Type B pancreatic cell (in vitro differentiated cells): Measurements from ENCODE around the gene CDIPT. TPM values are rescaled to one million over a fixed set of nuclear protein-coding genes. Genes with fewer than 3 reads are reported as not detected.

Source experiments
- DNase-seq: peaks from one replicate; pipeline ENCODE4 v3.0.0; 2021; ENCODE audit warnings: mixed read lengths; ENCODE audit not compliant: unreplicated experiment; ENCODE audit errors: extremely low spot score
- H3K27ac Mint-ChIP-seq: 2 replicates; pipeline ENCODE4 v1.8.0; 2021; ENCODE audit warnings: mild to moderate bottlenecking, mixed read lengths
- H3K27me3 Mint-ChIP-seq: 2 replicates; pipeline ENCODE4 v1.8.0; 2021; ENCODE audit warnings: mixed read lengths
- H3K36me3 Mint-ChIP-seq: 2 replicates; pipeline ENCODE4 v1.8.0; 2021; ENCODE audit warnings: mixed read lengths
- H3K4me1 Mint-ChIP-seq: one replicate; pipeline ENCODE4 v1.8.0; 2021; ENCODE audit warnings: mixed read lengths; ENCODE audit not compliant: unreplicated experiment
- H3K4me3 Mint-ChIP-seq: 2 replicates; pipeline ENCODE4 v1.8.0; 2021; ENCODE audit warnings: mild to moderate bottlenecking, mixed read lengths
- H3K9me3 Mint-ChIP-seq: 2 replicates; pipeline ENCODE4 v1.8.0; 2021; ENCODE audit warnings: mixed read lengths
- total RNA-seq: library from RNA; stranded (reverse); gene quantifications from 2 replicates; pipeline ENCODE4 v1.2.1, GENCODE V29; 2021; ENCODE audit warnings: low replicate concordance
- TF ChIP-seq, protein P1 (sequence below): fragments of 200-600 bp; sonication (generic); conservative IDR thresholded peaks from 2 replicates; pipeline ENCODE4 v1.5.0; 2021; ENCODE audit warnings: antibody characterized with exemption, mild to moderate bottlenecking

Gene CDIPT
- total RNA-seq, 1 donor from 2014 or later = 58.0 TPM

DNA sequence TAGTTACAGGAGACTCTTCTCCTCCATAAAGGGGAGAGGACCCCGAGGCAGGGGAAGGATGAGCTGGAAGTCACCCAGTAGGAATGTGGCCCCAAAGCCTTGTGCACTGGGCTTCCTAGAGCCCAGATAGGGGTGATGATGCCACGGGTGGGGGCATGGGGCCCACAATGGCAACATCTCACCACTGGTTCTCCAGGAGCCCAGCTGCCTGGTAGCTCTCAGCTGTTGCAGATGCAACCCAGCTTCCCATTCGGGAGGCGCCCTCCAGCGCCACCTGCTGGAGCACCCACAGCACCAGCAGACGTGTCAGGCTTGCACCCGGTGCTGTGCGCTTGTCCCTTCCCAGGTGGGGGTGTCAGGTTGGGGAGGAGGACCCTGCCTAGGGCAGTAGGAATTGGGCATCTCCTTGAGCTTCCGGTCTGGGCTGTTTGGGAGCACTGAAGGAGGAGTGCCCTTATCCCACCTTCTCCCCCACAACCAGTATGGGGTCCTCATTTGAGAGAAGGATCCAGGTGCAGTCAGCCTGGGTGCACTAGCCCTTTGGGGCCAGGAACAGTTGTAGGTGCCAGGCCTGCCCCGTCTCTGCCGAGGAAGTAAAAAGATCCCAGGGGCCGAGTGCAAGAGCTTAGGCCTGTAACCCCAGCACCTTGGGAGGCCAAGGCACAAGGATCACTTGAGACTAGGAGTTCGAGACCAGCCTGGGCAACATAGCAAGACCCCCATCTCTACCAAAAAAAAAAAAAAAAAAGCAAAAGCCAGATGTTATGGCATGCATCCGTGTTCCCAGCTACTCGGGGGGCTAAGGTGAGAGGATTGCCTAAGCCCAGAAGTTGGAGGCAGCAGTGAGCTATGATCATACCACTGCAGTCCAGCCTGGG lies 14.4 kb downstream of the CDIPT start:
- Mint-ChIP-seq H3K27ac (no peak overlapping the region), H3K4me3 (no peak overlapping the region), H3K36me3 (no peaks in the 10 kb centered on the region), H3K4me1 (peaks cover 11% of the 10 kb centered on the region), H3K27me3 (no peaks in the 10 kb centered on the region), H3K9me3 (no peaks in the 10 kb centered on the region)
- no peak for DNase-seq
- TF ChIP-seq, protein P1, sequence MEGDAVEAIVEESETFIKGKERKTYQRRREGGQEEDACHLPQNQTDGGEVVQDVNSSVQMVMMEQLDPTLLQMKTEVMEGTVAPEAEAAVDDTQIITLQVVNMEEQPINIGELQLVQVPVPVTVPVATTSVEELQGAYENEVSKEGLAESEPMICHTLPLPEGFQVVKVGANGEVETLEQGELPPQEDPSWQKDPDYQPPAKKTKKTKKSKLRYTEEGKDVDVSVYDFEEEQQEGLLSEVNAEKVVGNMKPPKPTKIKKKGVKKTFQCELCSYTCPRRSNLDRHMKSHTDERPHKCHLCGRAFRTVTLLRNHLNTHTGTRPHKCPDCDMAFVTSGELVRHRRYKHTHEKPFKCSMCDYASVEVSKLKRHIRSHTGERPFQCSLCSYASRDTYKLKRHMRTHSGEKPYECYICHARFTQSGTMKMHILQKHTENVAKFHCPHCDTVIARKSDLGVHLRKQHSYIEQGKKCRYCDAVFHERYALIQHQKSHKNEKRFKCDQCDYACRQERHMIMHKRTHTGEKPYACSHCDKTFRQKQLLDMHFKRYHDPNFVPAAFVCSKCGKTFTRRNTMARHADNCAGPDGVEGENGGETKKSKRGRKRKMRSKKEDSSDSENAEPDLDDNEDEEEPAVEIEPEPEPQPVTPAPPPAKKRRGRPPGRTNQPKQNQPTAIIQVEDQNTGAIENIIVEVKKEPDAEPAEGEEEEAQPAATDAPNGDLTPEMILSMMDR = peak; percentile 78

DNA sequence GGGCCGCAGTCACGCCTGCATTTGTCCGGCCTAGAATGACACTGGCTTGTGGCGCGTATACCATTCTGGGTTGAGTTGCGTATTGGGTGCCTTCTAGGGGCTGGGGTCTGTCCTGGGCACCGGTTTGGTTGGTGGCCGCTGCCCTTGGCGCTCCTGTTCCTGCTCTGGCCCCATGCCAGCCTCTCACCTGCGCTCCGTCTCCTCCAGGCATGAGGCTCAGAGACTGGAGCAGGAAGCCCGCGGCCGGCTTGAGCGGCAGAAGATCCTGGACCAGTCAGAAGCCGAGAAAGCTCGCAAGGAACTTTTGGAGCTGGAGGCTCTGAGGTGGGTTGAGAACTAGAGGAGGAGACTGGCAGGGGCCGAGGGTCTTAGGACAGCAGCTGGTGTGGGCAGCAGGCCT lies 17.4 kb downstream of the CDIPT start:
- Mint-ChIP-seq H3K9me3 (no peaks in the 10 kb centered on the region), H3K27ac (no peak overlapping the region), H3K4me1 (peaks cover 11% of the 10 kb centered on the region), H3K4me3 (no peak overlapping the region), H3K36me3 (peaks cover 3% of the 10 kb centered on the region), H3K27me3 (no peaks in the 10 kb centered on the region)
- TF ChIP-seq, protein P1 = no peak
- DNase-seq = no peak

DNA sequence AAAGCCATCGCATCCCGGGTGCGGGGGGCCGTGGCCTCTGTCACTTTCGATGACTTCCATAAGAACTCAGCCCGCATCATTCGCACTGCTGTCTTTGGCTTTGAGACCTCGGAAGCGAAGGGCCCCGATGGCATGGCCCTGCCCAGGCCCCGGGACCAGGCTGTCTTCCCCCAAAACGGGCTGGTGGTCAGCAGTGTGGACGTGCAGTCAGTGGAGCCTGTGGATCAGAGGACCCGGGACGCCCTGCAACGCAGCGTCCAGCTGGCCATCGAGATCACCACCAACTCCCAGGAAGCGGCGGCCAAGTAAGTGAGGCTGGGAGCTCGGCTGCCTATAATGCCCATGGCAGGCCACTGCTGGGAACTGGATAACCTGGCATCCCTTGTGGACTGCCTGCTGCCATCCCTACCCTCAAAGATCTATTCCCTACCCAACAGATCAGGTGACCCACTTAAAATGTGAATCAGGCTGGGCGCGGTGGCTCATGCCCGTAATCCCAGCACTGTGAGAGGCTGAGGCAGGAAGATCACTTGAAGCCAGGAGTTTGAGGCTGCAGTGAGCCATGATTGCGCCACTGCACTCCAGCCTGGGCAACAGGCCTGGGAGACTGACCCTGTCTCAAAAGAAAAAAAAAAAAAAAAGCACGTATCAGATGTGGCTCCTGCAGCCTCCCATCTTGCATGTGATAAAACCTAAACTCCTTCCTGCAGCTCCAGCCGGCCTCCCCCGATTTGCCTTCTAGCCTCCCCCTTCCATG lies 18.3 kb downstream of the CDIPT start:
- H3K4me3 Mint-ChIP-seq = no peak overlapping the region
- no peaks in the 10 kb centered on the region for H3K9me3 Mint-ChIP-seq
- H3K4me1 Mint-ChIP-seq = peaks cover 6% of the 10 kb centered on the region
- peaks cover 3% of the 10 kb centered on the region for H3K36me3 Mint-ChIP-seq
- H3K27ac Mint-ChIP-seq = no peak overlapping the region
- H3K27me3 Mint-ChIP-seq = no peaks in the 10 kb centered on the region
- no peak for DNase-seq
- TF ChIP-seq, protein P1 = no peak

GRCh38 chr16:29843931-29844330 lies 19.1 kb downstream of the CDIPT start:
- H3K27ac Mint-ChIP-seq = no peak overlapping the region
- peaks cover 3% of the 10 kb centered on the region for H3K36me3 Mint-ChIP-seq
- TF ChIP-seq, protein P1 = no peak
- H3K27me3 Mint-ChIP-seq = no peaks in the 10 kb centered on the region
- no peak overlapping the region for H3K4me3 Mint-ChIP-seq
- no peaks in the 10 kb centered on the region for H3K9me3 Mint-ChIP-seq
- no peak for DNase-seq
- H3K4me1 Mint-ChIP-seq = no peaks in the 10 kb centered on the region

DNA sequence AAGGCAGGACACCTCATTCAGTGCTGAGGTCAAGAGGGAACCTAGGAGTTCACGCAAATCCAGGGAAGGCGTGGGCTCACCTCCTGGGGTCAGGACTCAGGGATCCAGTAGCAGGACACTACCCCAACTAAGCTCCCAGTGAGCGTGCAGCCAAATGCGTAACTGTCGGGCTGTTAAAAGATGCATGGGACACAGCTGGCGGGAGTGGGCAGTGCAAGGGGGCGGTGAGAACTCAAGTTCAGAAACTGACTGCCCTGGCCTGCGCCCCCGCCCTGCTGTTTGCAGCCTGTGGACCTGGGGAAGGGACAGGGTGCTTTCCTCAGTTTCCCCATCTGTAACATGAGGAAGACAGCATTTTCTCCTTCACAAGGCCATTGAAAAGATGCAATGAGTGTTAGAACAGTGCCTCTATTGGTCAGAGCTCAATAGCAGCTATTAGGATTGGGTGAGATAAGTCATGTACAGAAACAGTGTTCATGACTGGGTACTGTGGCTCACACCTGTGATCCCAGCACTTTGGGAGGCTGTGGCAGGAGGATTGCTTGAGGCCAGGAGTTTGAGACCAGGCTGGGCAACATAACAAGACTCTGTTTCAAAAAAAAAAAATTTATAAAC lies 20.2 kb downstream of the CDIPT start:
- no peaks in the 10 kb centered on the region for H3K27me3 Mint-ChIP-seq
- no peaks in the 10 kb centered on the region for H3K4me1 Mint-ChIP-seq
- H3K9me3 Mint-ChIP-seq = no peaks in the 10 kb centered on the region
- TF ChIP-seq, protein P1 = no peak
- H3K4me3 Mint-ChIP-seq = no peak overlapping the region
- H3K27ac Mint-ChIP-seq = no peak overlapping the region
- DNase-seq = no peak
- peaks cover 3% of the 10 kb centered on the region for H3K36me3 Mint-ChIP-seq
